GM10847 (cell line): ENCODE measurements around the gene LYST.

ENCODE experiments used
- POLR2A ChIP-seq: IDR thresholded peaks from 2 replicates; pipeline ENCODE4 v1.6.1; 2011; ENCODE audit not compliant: insufficient read length; ENCODE audit errors: extremely low read depth

The LYST gene

GRCh38 chr1:235809688-235810397 lies 56.9 kb downstream of the LYST start:
- no peak for TF ChIP-seq POLR2A

DNA sequence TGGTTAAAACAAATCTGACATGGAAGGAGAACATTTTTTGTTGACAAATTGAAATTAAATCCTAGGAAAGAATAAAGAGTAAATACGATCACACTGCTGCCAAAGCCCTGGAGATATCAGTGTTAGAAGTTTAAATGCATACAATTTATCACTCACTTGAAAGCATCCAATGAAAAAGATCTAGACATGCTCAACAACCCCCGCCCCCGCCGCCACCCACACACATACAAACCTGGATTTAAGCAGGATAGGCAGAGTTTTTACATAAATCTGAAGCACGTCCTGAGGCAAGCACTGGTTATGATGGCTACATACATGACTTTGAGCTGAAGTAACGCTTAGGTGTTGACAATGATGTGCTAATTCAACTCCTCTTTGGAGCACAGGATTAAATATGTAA lies 58.5 kb downstream of the LYST start:
- no peak for TF ChIP-seq POLR2A

- TF ChIP-seq POLR2A, result no peak
Measured at GRCh38 chr1:235806123-235806522, 60.6 kb downstream of the LYST start.

DNA sequence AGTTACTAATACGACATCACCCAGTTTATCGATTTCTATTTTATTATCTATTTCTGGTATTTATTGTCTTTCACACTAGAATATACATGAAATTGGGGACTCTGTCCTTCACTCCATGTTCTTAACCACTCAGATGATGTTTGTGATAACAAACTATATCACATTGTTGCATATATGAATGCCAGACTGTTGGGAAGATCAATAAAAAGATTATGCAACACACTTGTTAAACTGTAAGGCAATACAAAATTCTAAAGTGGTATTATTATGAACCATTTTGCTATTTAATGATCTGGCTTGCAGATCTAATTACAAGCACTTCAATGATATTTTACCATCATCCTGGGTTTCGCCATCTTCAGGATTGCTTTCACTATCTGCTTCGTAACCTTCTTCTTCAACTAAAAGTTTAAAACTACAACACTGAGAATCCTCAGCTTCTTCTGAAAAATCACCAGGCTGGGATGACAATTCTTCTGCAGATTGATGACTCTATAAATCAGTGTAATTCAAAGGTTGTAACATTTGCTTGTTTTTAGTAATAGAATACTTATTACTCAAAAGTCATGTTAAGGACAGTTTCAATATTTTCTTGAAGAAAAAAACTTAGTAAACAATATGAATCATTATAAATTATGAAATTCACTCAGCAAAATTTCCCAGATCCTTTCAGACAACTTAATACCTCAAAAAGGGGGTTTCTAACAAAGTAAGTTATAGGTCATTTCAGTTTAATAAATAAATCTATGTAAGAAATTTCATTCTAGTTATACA lies 63.9 kb downstream of the LYST start:
- TF ChIP-seq POLR2A, result no peak

- no peak for TF ChIP-seq POLR2A
Measured at GRCh38 chr1:235799264-235799663, 67.4 kb downstream of the LYST start.

DNA sequence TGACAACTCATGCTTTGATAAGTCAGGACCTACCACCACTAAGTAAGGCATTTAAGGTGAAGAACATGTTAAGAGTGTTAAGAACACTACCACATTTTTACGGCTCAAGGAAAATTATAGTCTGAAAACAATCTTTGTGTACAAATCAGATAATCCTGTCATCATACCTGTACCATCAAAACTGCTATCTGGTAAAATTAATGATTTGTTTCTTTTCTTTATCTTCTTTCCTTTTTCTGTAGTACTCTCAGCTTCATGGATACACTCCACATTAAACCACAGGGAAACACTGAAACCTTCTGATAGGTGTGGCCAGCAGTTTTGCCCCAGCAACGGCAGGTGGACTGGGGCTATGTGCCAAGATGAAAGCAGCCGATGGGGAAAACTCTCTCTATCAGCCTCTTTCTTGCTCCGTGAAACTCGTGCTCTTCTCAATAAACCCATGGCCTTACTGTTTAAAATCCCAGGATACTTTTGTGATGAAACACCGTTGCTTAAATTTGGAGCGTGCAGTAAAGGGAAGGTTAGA lies 75.1 kb downstream of the LYST start:
- no peak for TF ChIP-seq POLR2A

DNA sequence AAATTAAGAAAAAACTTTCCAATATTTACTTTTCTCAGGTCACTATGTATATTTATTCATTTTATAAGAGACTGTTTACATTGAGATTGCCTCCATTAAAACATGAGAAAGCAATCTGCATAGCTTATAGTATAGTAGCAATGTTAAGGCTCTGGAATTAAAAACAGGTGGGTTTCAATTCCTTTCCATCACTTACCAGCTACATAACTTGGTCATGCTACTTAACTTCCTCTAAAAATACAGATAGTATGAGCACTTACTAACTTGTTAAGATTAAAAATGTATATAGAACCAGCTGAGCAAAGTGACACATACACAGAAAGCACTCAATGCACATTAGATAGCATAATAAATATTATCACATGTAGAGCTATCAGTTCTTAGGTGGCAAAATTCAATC lies 76.6 kb downstream of the LYST start:
- no peak for TF ChIP-seq POLR2A

DNA sequence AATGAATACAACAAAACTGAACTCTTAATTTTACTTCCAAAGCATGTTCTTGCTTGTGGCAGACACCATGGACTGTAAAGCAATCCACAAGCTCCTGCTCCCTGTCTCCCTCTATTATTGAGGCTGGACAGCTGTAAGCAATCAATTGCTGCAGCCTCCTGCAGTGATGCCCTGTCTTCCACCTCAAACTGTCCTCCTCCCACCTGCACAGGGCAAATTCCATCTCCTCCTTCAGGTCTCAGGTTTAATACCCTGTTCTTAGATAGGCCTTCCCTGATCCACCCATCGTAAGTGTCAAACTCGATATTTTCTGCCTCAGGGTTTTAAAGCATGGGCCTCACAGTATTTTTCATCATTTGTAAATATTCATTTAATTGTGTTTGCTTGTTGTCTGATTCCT lies 81.8 kb downstream of the LYST start:
- no peak for TF ChIP-seq POLR2A

- no peak for TF ChIP-seq POLR2A
Measured at GRCh38 chr1:235783148-235783776, 83.4 kb downstream of the LYST start.

DNA sequence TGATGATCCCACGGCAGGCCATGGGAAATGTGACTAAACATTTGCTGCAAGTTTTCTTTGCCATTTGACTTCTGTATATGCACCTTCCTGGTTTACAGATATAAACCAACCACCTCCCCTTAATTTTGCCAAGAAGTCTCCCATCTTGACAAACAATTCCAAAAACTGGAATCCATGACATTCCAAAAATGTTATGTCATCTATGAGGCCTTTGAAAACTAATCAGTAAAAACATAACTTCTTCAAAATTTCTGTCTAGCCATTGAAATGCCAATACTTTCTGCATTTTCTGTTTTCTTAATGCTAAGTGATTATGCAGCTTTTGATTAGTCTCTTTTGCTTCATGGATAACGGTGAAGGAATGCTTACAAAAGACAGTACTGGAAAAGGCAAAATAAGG lies 84.1 kb downstream of the LYST start:
- no peak for TF ChIP-seq POLR2A

GRCh38 chr1:235781807-235782206 lies 84.9 kb downstream of the LYST start:
- TF ChIP-seq POLR2A, result no peak

DNA sequence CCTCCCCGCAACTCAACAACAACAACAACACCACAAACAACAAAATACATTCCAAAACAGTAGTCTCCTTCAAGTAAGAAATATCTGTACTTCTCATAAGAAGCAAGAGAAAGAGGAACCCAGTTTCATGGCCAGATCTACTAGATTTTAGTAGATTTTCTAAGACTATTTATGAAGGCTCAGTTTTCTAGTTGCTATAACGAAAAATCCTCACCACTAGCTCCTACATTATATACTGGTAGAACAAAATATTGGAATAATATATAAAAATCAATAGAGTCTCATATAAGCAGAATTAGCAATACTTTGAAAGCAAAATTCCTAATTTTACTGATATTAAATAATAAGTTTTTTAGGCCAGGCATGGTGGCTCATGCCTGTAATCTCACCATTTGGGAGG lies 86.9 kb downstream of the LYST start:
- TF ChIP-seq POLR2A, result no peak

GRCh38 chr1:235776396-235776795 lies 90.3 kb downstream of the LYST start:
- TF ChIP-seq POLR2A, result no peak

DNA sequence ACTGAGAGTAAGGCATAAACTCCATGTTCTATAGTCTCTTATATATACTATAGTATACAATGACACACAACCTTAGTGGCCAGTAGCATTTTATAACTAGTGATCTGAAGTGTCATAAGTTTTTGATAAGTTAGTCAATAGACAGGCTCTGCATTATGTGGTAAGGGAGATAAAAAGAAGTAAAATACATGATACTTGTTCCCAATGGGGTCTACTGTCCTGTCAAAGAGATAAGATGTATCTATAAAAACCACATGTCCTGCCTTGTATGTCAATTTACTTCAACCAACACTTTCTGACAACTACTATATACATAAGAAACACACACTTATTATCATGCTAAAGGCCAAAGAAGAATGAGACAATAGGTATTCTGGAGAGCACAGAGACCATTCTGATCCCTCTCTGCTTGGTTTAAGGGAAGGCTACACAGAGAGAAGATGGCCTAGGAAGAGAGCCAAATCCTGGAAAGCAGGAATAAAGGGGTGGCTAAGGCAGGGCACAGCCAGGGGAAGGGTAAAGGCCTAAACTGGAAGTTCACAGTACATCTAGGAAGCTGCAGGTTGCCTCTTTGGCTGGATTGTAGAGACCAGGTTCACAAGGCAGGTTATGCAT lies 91.4 kb downstream of the LYST start:
- no peak for TF ChIP-seq POLR2A

- TF ChIP-seq POLR2A, result no peak
Measured at GRCh38 chr1:235767795-235768194, 98.9 kb downstream of the LYST start.

DNA sequence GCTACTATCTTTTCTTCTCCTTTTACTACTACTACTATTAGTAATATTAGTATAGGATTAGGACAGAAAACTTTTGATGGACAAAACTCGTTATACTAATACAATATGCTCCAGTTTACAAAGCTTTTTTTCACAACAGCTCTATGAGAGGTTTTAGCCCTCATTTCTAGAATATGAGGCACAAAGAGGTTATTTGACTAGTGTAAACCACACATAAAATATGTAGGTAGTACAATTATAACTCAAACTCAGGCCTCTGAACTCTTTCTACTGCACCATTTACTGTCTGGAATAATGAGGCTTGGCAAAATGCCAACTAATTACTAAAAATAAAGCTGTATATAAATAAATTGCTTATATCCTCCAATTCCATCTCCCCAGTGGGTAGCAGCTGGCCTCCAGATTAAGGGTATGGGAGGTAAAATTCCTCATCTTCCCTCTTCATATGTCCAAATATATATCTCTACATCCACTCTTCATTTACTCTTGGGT lies 99.9 kb downstream of the LYST start:
- TF ChIP-seq POLR2A, result no peak

DNA sequence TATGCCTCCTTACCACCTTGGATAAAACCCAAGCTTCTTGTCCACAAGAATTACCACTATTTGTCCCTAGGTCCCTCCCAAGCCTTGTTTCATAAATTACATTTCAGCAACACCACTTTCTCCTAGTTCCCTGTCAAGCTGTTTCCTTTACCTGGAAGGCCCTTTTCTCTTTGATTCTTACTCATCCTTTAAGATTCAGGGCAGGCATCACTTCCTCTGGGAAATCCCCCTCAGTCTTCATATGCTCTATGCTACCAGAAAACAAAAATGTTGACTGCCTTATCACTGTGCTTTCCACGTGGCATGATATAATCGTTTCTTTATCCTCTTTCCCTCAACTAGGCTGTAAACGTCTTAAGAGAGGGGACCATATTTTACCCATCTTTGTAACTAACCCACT lies 102.7 kb downstream of the LYST start:
- TF ChIP-seq POLR2A, result no peak
